Measurements from ENCODE around the gene TTC39C.
A peak's percentile ranks its signal among the peaks of the same experiment; 100 is the strongest.

The TTC39C gene

GRCh38 chr18:23982155-23983079, 32.1 kb upstream of the TTC39C start:
- Mint-ChIP-seq H3K36me3 (peaks cover 2% of the 10 kb centered on the region), H3K4me1 (peaks cover 40% of the 10 kb centered on the region), H3K9me3 (no peaks in the 10 kb centered on the region), H3K4me3 (no peak overlapping the region), H3K27me3 (no peaks in the 10 kb centered on the region), H3K27ac (no peak overlapping the region)

- Mint-ChIP-seq H3K27ac (peak overlapping the region; percentile 13), H3K9me3 (no peaks in the 10 kb centered on the region), H3K4me1 (peaks cover 41% of the 10 kb centered on the region), H3K4me3 (no peak overlapping the region), H3K36me3 (no peaks in the 10 kb centered on the region), H3K27me3 (no peaks in the 10 kb centered on the region)
Measured at GRCh38 chr18:23983112-23983511, 31.4 kb upstream of the TTC39C start.

GRCh38 chr18:23986600-23987359, 27.8 kb upstream of the TTC39C start:
- peaks cover 58% of the 10 kb centered on the region for H3K4me1 Mint-ChIP-seq
- peak overlapping the region; percentile 90 for H3K27ac Mint-ChIP-seq

GRCh38 chr18:23990474-23991410, 23.8 kb upstream of the TTC39C start:
- Mint-ChIP-seq H3K36me3 (no peaks in the 10 kb centered on the region), H3K27me3 (no peaks in the 10 kb centered on the region), H3K9me3 (no peaks in the 10 kb centered on the region), H3K4me1 (peaks cover 80% of the 10 kb centered on the region), H3K27ac (peak overlapping the region; percentile 32), H3K4me3 (no peak overlapping the region)

More at GRCh38 chr18:23986600-23987359, 27.8 kb upstream of the TTC39C start:
- no peaks in the 10 kb centered on the region for H3K36me3 Mint-ChIP-seq
- no peak overlapping the region for H3K4me3 Mint-ChIP-seq
- no peaks in the 10 kb centered on the region for H3K9me3 Mint-ChIP-seq
- H3K27me3 Mint-ChIP-seq = no peaks in the 10 kb centered on the region

- H3K9me3 Mint-ChIP-seq = no peaks in the 10 kb centered on the region
- peak overlapping the region; percentile 37 for H3K27ac Mint-ChIP-seq
Measured at GRCh38 chr18:23992089-23992940, 22.2 kb upstream of the TTC39C start.

GRCh38 chr18:23992941-23993280, 21.6 kb upstream of the TTC39C start:
- H3K27ac Mint-ChIP-seq = peak overlapping the region; percentile 37
- H3K4me1 Mint-ChIP-seq = peaks cover 65% of the 10 kb centered on the region
- H3K4me3 Mint-ChIP-seq = peak overlapping the region; percentile 60

More at GRCh38 chr18:23992089-23992940, 22.2 kb upstream of the TTC39C start:
- Mint-ChIP-seq H3K4me3 (peak overlapping the region; percentile 60), H3K27me3 (no peaks in the 10 kb centered on the region), H3K36me3 (no peaks in the 10 kb centered on the region), H3K4me1 (peaks cover 70% of the 10 kb centered on the region)

GRCh38 chr18:23994361-23994902, 20.1 kb upstream of the TTC39C start:
- Mint-ChIP-seq H3K36me3 (no peaks in the 10 kb centered on the region), H3K4me3 (peak overlapping the region; percentile 33), H3K27ac (peak overlapping the region; percentile 9), H3K4me1 (peaks cover 62% of the 10 kb centered on the region), H3K27me3 (no peaks in the 10 kb centered on the region), H3K9me3 (no peaks in the 10 kb centered on the region)

More at GRCh38 chr18:23992941-23993280, 21.6 kb upstream of the TTC39C start:
- Mint-ChIP-seq H3K36me3 (no peaks in the 10 kb centered on the region), H3K27me3 (no peaks in the 10 kb centered on the region), H3K9me3 (no peaks in the 10 kb centered on the region)

- peaks cover 59% of the 10 kb centered on the region for H3K4me1 Mint-ChIP-seq
- no peaks in the 10 kb centered on the region for H3K9me3 Mint-ChIP-seq
- no peak overlapping the region for H3K27ac Mint-ChIP-seq
- H3K4me3 Mint-ChIP-seq = no peak overlapping the region
- H3K27me3 Mint-ChIP-seq = no peaks in the 10 kb centered on the region
- no peaks in the 10 kb centered on the region for H3K36me3 Mint-ChIP-seq
Measured at GRCh38 chr18:23995180-23995579, 19.4 kb upstream of the TTC39C start.

- no peak overlapping the region for H3K27ac Mint-ChIP-seq
- H3K4me1 Mint-ChIP-seq = peaks cover 55% of the 10 kb centered on the region
Measured at GRCh38 chr18:23998018-23998417, 16.5 kb upstream of the TTC39C start.

GRCh38 chr18:23998820-23999219, 15.7 kb upstream of the TTC39C start:
- H3K4me1 Mint-ChIP-seq = peaks cover 56% of the 10 kb centered on the region
- no peaks in the 10 kb centered on the region for H3K36me3 Mint-ChIP-seq
- H3K27me3 Mint-ChIP-seq = no peaks in the 10 kb centered on the region
- no peaks in the 10 kb centered on the region for H3K9me3 Mint-ChIP-seq
- no peak overlapping the region for H3K4me3 Mint-ChIP-seq
- no peak overlapping the region for H3K27ac Mint-ChIP-seq

More at GRCh38 chr18:23998018-23998417, 16.5 kb upstream of the TTC39C start:
- Mint-ChIP-seq H3K36me3 (no peaks in the 10 kb centered on the region), H3K27me3 (no peaks in the 10 kb centered on the region), H3K4me3 (no peak overlapping the region), H3K9me3 (no peaks in the 10 kb centered on the region)

- peak overlapping the region; percentile 3 for H3K4me3 Mint-ChIP-seq
- H3K36me3 Mint-ChIP-seq = no peaks in the 10 kb centered on the region
- H3K9me3 Mint-ChIP-seq = no peaks in the 10 kb centered on the region
- peak overlapping the region; percentile 14 for H3K27ac Mint-ChIP-seq
- H3K27me3 Mint-ChIP-seq = no peaks in the 10 kb centered on the region
- H3K4me1 Mint-ChIP-seq = peaks cover 55% of the 10 kb centered on the region
Measured at GRCh38 chr18:24000613-24001490, 13.7 kb upstream of the TTC39C start.

- H3K4me3 Mint-ChIP-seq = no peak overlapping the region
- H3K27ac Mint-ChIP-seq = no peak overlapping the region
- H3K9me3 Mint-ChIP-seq = no peaks in the 10 kb centered on the region
- peaks cover 66% of the 10 kb centered on the region for H3K4me1 Mint-ChIP-seq
- H3K36me3 Mint-ChIP-seq = no peaks in the 10 kb centered on the region
- no peaks in the 10 kb centered on the region for H3K27me3 Mint-ChIP-seq
Measured at GRCh38 chr18:24002479-24002878, 12.1 kb upstream of the TTC39C start.

GRCh38 chr18:24003288-24003687, 11.3 kb upstream of the TTC39C start:
- Mint-ChIP-seq H3K4me3 (no peak overlapping the region), H3K4me1 (peaks cover 71% of the 10 kb centered on the region), H3K27me3 (no peaks in the 10 kb centered on the region), H3K27ac (no peak overlapping the region), H3K36me3 (no peaks in the 10 kb centered on the region), H3K9me3 (no peaks in the 10 kb centered on the region)

Measured in activated naive CD4-positive, alpha-beta T cell treated with anti-CD3 and anti-CD28 coated beads, Interleukin-2, amount 50 U/mL, for 24 hours (primary cell).